Activated CD4-positive, alpha-beta T cell treated with anti-CD3 and anti-CD28 coated beads, Interleukin-2, amount 50 U/mL, for 1 hour (primary cell): ENCODE data around the gene FOXI3.
"Not testable (repeated sequence)": the region's sequence is repeated elsewhere in the genome, so short reads cannot be mapped to it uniquely, and the experiment has no call there.

Experiments used
- DNase-seq: peaks from one replicate; pipeline ENCODE4 v3.0.0-alpha.2; 2020

The FOXI3 gene

DNA sequence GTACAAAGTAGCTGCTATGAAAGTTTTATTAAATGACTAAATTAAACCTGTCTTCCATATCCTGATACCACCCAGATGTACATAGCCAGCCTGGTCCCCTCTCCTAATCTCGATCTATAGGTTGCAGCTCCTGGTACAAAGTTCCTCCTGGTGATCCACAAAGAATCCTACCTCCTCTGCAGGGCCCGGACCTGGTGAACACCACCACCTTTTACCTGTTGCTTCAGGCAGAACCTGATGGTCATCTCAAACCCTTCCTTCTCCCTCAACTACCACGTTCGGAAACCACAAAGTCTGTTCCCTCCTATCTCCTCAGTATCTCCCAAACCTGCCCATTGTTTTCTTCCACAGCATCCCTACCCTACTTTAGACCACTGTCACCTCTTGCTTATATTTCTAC lies 15.5 kb downstream of the FOXI3 start:
- no peak for DNase-seq

DNA sequence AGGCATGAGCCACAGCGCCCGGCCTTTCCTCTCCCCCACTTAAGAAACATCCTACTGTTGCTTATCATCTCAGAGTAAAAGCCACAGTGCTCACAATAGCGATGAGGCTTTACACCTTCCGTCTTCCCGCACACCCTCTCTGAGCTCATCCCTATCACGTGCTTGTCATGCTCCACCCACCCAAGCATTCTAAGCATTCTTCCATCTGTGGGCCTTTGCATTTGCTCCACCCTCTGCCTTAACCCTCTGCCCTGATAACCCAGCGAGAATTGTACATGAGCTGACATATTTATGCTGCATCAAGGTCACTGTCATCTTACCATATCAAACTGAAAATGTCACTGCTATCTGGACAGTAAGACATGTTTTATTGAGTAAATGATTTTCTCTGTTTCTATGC lies 22.6 kb downstream of the FOXI3 start:
- no peak for DNase-seq

DNA sequence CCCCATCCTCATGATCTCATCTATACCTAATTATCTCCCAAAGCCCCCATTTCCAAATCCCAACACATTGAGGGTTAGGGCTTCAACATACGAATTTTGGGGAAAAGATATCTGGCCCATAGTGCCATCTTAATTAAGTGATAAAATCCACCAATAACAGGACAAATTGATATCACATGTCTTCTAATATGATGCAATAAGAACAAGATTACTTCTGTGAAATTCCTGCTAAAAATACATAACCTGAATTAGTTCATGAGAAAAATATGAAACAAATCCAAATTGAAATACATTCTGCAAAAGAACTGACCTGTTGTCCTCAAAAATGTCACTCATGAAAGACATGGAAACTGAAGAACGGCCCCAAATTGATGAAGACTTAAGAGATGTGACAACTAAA lies 28.8 kb downstream of the FOXI3 start:
- no peak for DNase-seq

DNA sequence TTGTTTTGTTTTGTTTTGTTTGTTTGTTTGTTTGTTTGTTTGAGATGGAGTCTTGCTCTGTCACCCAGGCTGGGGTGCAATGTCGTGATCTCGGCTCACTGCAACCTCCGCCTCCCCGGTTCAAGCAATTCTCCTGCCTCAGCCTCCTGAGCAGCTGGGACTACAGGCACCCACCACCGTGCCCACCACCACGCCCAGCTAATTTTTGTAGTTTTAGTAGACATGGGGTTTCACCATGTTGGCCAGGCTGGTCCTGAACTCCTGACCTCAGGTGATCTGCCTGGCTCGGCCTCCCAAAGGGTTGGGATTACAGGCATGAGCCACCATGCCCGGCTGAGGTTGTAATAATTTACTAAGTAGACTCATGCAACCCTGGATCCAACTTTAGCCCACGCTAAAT lies 33.4 kb downstream of the FOXI3 start:
- DNase-seq: not testable (repeated sequence)

DNA sequence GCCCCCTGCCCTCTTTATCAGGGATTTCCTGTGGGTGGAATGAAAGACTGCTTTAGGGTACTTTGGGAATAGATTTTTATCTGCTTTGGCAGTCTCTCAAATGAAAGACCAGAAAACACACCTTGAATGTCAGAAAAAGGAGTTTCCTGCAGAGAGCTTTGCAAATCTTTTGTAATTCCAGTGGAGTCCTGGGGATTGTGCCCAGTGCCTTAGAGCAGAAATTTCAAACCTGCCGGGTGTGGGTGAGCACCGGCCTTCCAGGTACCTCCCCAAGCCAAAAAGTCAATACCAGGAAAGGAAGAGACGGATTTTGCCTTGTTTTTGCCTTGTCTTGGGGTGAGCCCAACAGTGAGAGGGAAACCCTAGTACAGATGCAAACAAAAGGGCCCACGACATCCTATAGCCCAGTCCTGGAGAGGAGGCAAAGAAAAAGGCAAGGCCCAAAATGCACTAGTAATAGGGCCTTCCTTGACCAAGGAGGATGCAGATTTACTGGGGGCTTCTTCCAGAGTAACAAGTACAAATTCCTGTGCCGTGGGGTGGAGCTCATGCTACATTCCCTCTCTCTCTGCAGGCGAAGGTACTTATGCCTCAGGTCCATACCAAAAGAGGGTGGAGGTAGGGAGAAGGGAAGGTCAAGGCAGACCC lies 36.4 kb downstream of the FOXI3 start:
- no peak for DNase-seq

DNA sequence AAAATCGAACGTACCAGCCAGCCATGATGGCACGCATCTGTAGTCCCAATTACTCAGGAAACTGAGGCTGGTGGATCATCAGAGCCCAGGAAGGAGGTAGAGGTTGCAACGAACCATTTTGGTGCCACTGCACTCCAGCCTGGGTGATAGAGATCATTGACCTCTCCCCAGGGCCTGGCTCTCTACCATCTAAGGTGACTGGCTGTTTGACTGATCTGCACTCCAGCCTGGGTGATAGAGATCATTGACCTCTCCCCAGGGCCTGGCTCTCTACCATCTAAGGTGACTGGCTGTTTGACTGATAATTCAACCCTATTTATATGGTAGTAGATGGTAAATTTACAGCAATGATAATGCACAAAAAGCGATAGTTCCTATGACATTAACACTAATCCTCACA lies 43.6 kb downstream of the FOXI3 start:
- DNase-seq: not testable (repeated sequence)

DNA sequence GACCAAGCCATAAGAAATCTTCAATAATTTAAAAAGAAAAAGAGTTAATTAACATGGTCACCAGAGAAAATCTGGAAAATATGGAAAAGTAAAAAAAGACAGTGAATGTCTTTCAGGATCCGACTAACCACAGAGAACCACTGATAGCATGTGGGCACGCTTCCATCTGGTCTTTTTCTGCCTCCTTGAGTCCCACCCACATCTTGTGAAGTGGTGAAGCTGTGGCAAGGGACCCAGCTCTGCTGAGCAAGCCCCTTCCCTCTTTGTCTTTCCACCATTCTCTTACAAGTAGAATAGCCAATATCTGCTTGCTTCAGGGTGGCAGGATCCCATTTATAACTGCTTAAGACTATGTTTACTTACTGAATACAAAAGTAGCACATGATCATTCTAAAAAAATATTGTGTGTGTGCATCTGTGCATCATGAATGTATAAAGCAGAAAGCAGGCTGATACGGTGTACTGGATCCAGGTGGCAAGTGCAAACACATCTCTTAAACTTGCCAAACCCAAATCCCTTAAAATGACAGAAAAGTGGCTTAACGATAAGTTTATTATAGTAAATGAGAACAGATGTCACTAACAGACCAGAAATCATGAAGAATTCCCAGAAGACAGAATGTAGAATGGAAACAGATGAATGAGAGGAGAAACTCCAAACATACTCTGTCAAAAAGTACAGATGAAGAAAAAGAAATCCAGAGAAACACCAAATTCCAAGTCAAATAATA lies 52.3 kb downstream of the FOXI3 start:
- DNase-seq: no peak

DNA sequence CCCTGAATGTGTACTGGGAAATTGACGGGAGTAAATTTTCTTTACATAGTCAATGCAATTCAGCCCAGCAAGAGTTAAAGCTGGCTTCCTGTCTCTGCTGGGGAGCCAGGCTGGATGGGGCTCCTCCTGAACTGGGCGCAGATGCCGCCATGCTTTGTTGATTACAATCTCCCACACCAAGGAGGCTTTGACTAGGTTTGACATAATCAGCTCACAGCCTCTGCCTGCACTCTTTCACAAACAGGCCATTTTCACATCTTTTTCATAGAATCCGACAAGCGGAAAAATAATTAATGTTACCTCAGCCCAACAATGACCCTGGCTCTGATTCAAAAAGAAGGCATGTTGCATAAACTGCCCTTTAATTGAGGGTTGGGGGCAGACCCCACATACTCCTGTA lies 54.3 kb downstream of the FOXI3 start:
- no peak for DNase-seq
